Mammary epithelial cell (primary cell): ENCODE results near the gene AOC1.

Source experiments
- EZH2 ChIP-seq: IDR thresholded peaks from 2 replicates; pipeline ENCODE4 v1.6.1; 2012; ENCODE audit warnings: low read length, inconsistent platforms, borderline replicate concordance
- TF ChIP-seq, protein P1 (sequence below), 2 donors: IDR thresholded peaks in 1 of 2; conservative IDR thresholded peaks in 1 of 2; 2 replicates each; pipeline ENCODE4 v1.5.1; 2011 to 2012; ENCODE audit warnings: inconsistent platforms in 2 of 2, low read length in 2 of 2, mild to moderate bottlenecking in 2 of 2, control low read depth in 1 of 2, low read depth in 1 of 2; ENCODE audit not compliant: insufficient read depth in 1 of 2; ENCODE audit errors: extremely low read depth in 1 of 2

DNA sequence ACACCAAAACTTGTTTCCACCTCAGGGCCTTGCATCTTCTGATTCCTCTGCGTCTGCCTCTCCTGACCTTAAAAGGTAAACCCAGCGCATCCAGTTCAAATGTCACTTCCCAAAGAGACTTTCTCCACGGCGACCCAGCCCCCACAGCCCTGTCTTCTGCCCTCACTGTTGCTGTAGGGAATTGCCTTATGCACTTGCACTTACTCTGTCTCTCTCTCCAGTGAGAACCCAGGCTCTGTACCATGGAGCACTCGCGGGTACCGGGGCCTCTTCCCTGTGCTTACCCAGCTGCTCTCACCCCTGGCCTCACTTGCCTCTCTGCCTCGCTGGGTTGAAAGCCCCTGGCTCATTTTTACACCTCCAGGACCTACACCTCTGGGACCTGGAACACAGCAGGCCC is 48.4 kb downstream of the AOC1 start:
- TF ChIP-seq, protein P1, sequence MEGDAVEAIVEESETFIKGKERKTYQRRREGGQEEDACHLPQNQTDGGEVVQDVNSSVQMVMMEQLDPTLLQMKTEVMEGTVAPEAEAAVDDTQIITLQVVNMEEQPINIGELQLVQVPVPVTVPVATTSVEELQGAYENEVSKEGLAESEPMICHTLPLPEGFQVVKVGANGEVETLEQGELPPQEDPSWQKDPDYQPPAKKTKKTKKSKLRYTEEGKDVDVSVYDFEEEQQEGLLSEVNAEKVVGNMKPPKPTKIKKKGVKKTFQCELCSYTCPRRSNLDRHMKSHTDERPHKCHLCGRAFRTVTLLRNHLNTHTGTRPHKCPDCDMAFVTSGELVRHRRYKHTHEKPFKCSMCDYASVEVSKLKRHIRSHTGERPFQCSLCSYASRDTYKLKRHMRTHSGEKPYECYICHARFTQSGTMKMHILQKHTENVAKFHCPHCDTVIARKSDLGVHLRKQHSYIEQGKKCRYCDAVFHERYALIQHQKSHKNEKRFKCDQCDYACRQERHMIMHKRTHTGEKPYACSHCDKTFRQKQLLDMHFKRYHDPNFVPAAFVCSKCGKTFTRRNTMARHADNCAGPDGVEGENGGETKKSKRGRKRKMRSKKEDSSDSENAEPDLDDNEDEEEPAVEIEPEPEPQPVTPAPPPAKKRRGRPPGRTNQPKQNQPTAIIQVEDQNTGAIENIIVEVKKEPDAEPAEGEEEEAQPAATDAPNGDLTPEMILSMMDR (conservative IDR thresholded peaks at IDR 0.05 in 1 of 2, IDR thresholded peaks at IDR 0.05 in 1 of 2; ENCODE audit: extremely low read depth in 1 of 2, insufficient read depth in 1 of 2, low read depth in 1 of 2, low read length in 2 of 2): no peak
- TF ChIP-seq EZH2: no peak
